H1 (cell line): ENCODE measurements around the gene TIAL1. TPM values are rescaled to one million over a fixed set of nuclear protein-coding genes. Genes with fewer than 3 reads are reported as not detected.

Source experiments
- CTCF ChIA-PET: fragments of 300-600 bp; sonication (Branson Sonifier 250); formaldehyde crosslinking; loops from one replicate; lab custom pipeline; 2021; ENCODE audit not compliant: partially characterized antibody; lab: Charles Lee
- POLR2A ChIA-PET: fragments of 300-600 bp; sonication (Branson Sonifier 250); formaldehyde crosslinking; loops from one replicate; lab custom pipeline; 2021; ENCODE audit warnings: inconsistent platforms; ENCODE audit not compliant: partially characterized antibody; lab: Charles Lee
- DNase-seq, 2 experiments: peaks; one replicate each; pipeline versions ENCODE4 v3.0.0 to v3.0.0-alpha.2; 2010 to 2022; ENCODE audit warnings: low spot score in 2 of 2, low read depth in 1 of 2, mixed read lengths in 1 of 2
- FAIRE-seq: peaks from 2 replicates; lab custom pipeline; 2011; peaks lifted over from hg19 to GRCh38; lab: Jason Lieb, UNC
- H2AFZ ChIP-seq: 2 replicates; pipeline ENCODE4 v1.8.1; 2012; ENCODE audit warnings: low read length, inconsistent platforms
- H2AK5ac ChIP-seq: 2 replicates; pipeline ENCODE4 v1.6.1; 2013; ENCODE audit warnings: low read depth, low read length
- H2BK120ac ChIP-seq: replicated peaks from 2 replicates; pipeline ENCODE3; 2013; ENCODE audit warnings: low read depth, low read length, inconsistent platforms
- H2BK12ac ChIP-seq: 2 replicates; pipeline ENCODE4 v1.6.1; 2013; ENCODE audit warnings: low read depth, low read length
- H2BK15ac ChIP-seq: 2 replicates; pipeline ENCODE4 v1.6.1; 2013; ENCODE audit warnings: low read length
- H2BK20ac ChIP-seq: 2 replicates; pipeline ENCODE4 v1.6.1; 2013; ENCODE audit warnings: low read length
- H2BK5ac ChIP-seq: 2 replicates; pipeline ENCODE4 v1.6.1; 2013; ENCODE audit warnings: low read depth, low read length
- H3K14ac ChIP-seq: 2 replicates; pipeline ENCODE4 v1.6.1; 2013; ENCODE audit warnings: inconsistent platforms; ENCODE audit not compliant: insufficient read length
- H3K18ac ChIP-seq: 2 replicates; pipeline ENCODE4 v1.6.1; 2013; ENCODE audit warnings: low read length; ENCODE audit errors: extremely low read depth
- H3K23ac ChIP-seq: 2 replicates; pipeline ENCODE4 v1.6.1; 2013; ENCODE audit warnings: inconsistent platforms; ENCODE audit not compliant: insufficient read length
- H3K23me2 ChIP-seq: 2 replicates; pipeline ENCODE4 v1.6.1; 2013; ENCODE audit warnings: low read depth, low read length
- H3K27ac ChIP-seq: 2 replicates; pipeline ENCODE4 v1.6.1; 2011; ENCODE audit warnings: low read depth, low read length, inconsistent platforms
- H3K27me3 ChIP-seq, 4 experiments: replicated peaks in 1 of 4; 1 replicate in 1 of 4; 2 replicates in 3 of 4; pipeline versions ENCODE4 v1.6.1 to v1.8.1; 2011 to 2013; ENCODE audit warnings: low read length in 3 of 4, mild to moderate bottlenecking in 3 of 4, inconsistent platforms in 2 of 4, mixed read lengths in 2 of 4, moderate library complexity in 1 of 4; ENCODE audit not compliant: control insufficient read depth in 3 of 4, insufficient read depth in 3 of 4; ENCODE audit errors: extremely low read depth in 1 of 4
- H3K36me3 ChIP-seq, 4 experiments: 2 replicates each; pipeline versions ENCODE4 v1.6.1 to v1.8.1; 2011 to 2013; ENCODE audit warnings: mild to moderate bottlenecking in 4 of 4, low read length in 3 of 4, moderate library complexity in 2 of 4, control low read depth in 1 of 4, inconsistent platforms in 1 of 4; ENCODE audit not compliant: insufficient read depth in 4 of 4, control insufficient read depth in 2 of 4
- H3K4ac ChIP-seq: replicated peaks from 2 replicates; pipeline ENCODE3; 2013; ENCODE audit warnings: low read length, low read depth, mixed read lengths, inconsistent platforms; ENCODE audit not compliant: insufficient read length
- H3K4me1 ChIP-seq, 4 experiments: replicated peaks in 1 of 4; 1 replicate in 1 of 4; 2 replicates in 3 of 4; pipeline versions ENCODE4 v1.6.1 to v1.8.1; 2011 to 2013; ENCODE audit warnings: low read length in 3 of 4, inconsistent platforms in 2 of 4, mixed read lengths in 1 of 4; ENCODE audit not compliant: insufficient read depth in 4 of 4, control insufficient read depth in 3 of 4
- H3K4me2 ChIP-seq, 2 experiments: 2 replicates each; pipeline versions ENCODE4 v1.6.1 to v1.8.1; 2011 to 2013; ENCODE audit warnings: low read depth in 2 of 2, low read length in 2 of 2, control low read depth in 1 of 2, inconsistent platforms in 1 of 2, mild to moderate bottlenecking in 1 of 2; ENCODE audit not compliant: insufficient read depth in 1 of 2
- H3K4me3 ChIP-seq, 4 experiments: fragments of 200-600, 300-600 bp in 1 of 4; sonication (generic), shearing (Covaris generic), sonication (Bioruptor Twin) in 1 of 4; 2 replicates each; pipeline versions ENCODE4 v1.5.1 to v1.8.1; 2011 to 2016; ENCODE audit warnings: low read length in 4 of 4, low read depth in 3 of 4, control low read depth in 2 of 4, inconsistent platforms in 2 of 4, mild to moderate bottlenecking in 2 of 4, mixed read lengths in 1 of 4, moderate library complexity in 1 of 4; ENCODE audit not compliant: insufficient read depth in 2 of 4; ENCODE audit errors: extremely low read depth in 1 of 4
- H3K56ac ChIP-seq: replicated peaks from 2 replicates; pipeline ENCODE3; 2013; ENCODE audit warnings: low read depth, mild to moderate bottlenecking, mixed read lengths, low read length, inconsistent platforms; ENCODE audit not compliant: insufficient read length
- H3K79me1 ChIP-seq: 2 replicates; pipeline ENCODE4 v1.6.1; 2013; ENCODE audit warnings: low read depth, low read length, control low read depth
- H3K79me2 ChIP-seq, 2 experiments: 2 replicates each; pipeline versions ENCODE4 v1.6.1 to v1.8.1; 2012 to 2013; ENCODE audit warnings: low read length in 2 of 2, mild to moderate bottlenecking in 2 of 2, inconsistent platforms in 1 of 2; ENCODE audit not compliant: insufficient read depth in 2 of 2, control insufficient read depth in 1 of 2
- H3K9ac ChIP-seq, 4 experiments: replicated peaks in 1 of 4; 1 replicate in 1 of 4; 2 replicates in 3 of 4; pipeline versions ENCODE4 v1.6.1 to v1.8.1; 2011 to 2013; ENCODE audit warnings: low read depth in 3 of 4, low read length in 3 of 4, control low read depth in 2 of 4, mild to moderate bottlenecking in 2 of 4, moderate library complexity in 2 of 4, inconsistent platforms in 1 of 4; ENCODE audit errors: extremely low read depth in 1 of 4
- H3K9me3 ChIP-seq, 2 experiments: 2 replicates each; pipeline versions ENCODE4 v1.6.1 to v1.8.1; 2012 to 2013; ENCODE audit warnings: mild to moderate bottlenecking in 2 of 2, moderate library complexity in 2 of 2, control low read depth in 1 of 2, inconsistent platforms in 1 of 2, low read depth in 1 of 2, low read length in 1 of 2, mixed read lengths in 1 of 2; ENCODE audit not compliant: insufficient read depth in 2 of 2
- H4K20me1 ChIP-seq, 2 experiments: replicated peaks in 1 of 2; 2 replicates each; pipeline versions ENCODE3 to v1.8.1; 2011 to 2013; ENCODE audit warnings: inconsistent platforms in 2 of 2, low read length in 2 of 2, mild to moderate bottlenecking in 1 of 2; ENCODE audit not compliant: insufficient read depth in 2 of 2, control insufficient read depth in 1 of 2
- H4K5ac ChIP-seq: 2 replicates; pipeline ENCODE4 v1.6.1; 2013; ENCODE audit warnings: low read length, low read depth, mixed read lengths, inconsistent platforms; ENCODE audit not compliant: insufficient read length
- H4K8ac ChIP-seq: 2 replicates; pipeline ENCODE4 v1.8.0; 2013; ENCODE audit warnings: mild to moderate bottlenecking, moderate library complexity, low read length, inconsistent platforms; ENCODE audit not compliant: insufficient read depth; ENCODE audit errors: extremely low read depth
- H4K91ac ChIP-seq: replicated peaks from 2 replicates; pipeline ENCODE3; 2013; ENCODE audit warnings: low read length, mixed read lengths, inconsistent platforms; ENCODE audit not compliant: insufficient read length
- CBX8 ChIP-seq: fragments of 300-800, 300-1000 bp; sonication (generic); IDR thresholded peaks from 2 replicates; pipeline ENCODE4 v1.7.1; 2016; ENCODE audit warnings: low read depth, low read length, borderline replicate concordance
- JUN ChIP-seq: IDR thresholded peaks from 2 replicates; pipeline ENCODE4 v1.6.1; 2011; ENCODE audit warnings: low read depth, mild to moderate bottlenecking, improper control_type of control experiment, low read length
- RAD21 ChIP-seq, 2 experiments: IDR thresholded peaks in 1 of 2; conservative IDR thresholded peaks in 1 of 2; 2 replicates each; pipeline ENCODE4 v1.6.1; 2011; ENCODE audit warnings: low read depth in 2 of 2, low read length in 2 of 2, improper control_type of control experiment in 1 of 2, inconsistent platforms in 1 of 2, mild to moderate bottlenecking in 1 of 2, moderate library complexity in 1 of 2
- SUZ12 ChIP-seq: fragments of 200-600 bp; sonication (generic); IDR thresholded peaks from 2 replicates; pipeline ENCODE4 v1.6.1; 2012; ENCODE audit warnings: mild to moderate bottlenecking, inconsistent platforms, low read length, moderate library complexity, mixed read lengths
- WGBS, 2 experiments: shearing (Covaris generic) in 1 of 2; methylation state at CpG; one replicate each; pipeline versions ENCODE4 v1.1.6 to v1.1.7; 2013 to 2015; ENCODE audit warnings: low lambda C conversion rate in 2 of 2, mixed read lengths in 2 of 2, inconsistent platforms in 1 of 2, low coverage in 1 of 2, missing lambda C conversion rate in 1 of 2; ENCODE audit not compliant: insufficient replicate concordance in 2 of 2, insufficient coverage in 1 of 2, insufficient read length in 1 of 2; ENCODE audit errors: extremely low coverage in 1 of 2, missing lambda C conversion rate in 1 of 2; 5-methylcytosine and 5-hydroxymethylcytosine counted together
- polyA plus RNA-seq, 7 experiments: library from polyadenylated mRNA; depleted of rRNA in 3 of 7; stranded (reverse) in 5 of 7; unstranded in 2 of 7; fragments of >200 nt in 5 of 7; fragments of 200-250 nt in 2 of 7; gene quantifications; 1 replicate in 5 of 7; 2 replicates in 1 of 7; 4 replicates in 1 of 7; pipeline versions ENCODE4 v1.2.1 to v1.2.3, GENCODE V29; 2011 to 2013; ENCODE audit warnings: missing spikeins in 2 of 7, mixed read lengths in 2 of 7
- total RNA-seq: library from RNA; stranded (reverse); fragmentation: NEBNext Ultra II Directional; extraction: Animal tissue kit (Norgen Biotek cat#: 25700); gene quantifications from 2 replicates; pipeline ENCODE4 v1.2.1, GENCODE V29; 2021

The TIAL1 gene
- total and polyA plus RNA-seq, 2 of the 8 experiments (the other 6 are each of a cell fraction or from before 2014, with no cell fraction given): 50.4 to 166 TPM

DNA sequence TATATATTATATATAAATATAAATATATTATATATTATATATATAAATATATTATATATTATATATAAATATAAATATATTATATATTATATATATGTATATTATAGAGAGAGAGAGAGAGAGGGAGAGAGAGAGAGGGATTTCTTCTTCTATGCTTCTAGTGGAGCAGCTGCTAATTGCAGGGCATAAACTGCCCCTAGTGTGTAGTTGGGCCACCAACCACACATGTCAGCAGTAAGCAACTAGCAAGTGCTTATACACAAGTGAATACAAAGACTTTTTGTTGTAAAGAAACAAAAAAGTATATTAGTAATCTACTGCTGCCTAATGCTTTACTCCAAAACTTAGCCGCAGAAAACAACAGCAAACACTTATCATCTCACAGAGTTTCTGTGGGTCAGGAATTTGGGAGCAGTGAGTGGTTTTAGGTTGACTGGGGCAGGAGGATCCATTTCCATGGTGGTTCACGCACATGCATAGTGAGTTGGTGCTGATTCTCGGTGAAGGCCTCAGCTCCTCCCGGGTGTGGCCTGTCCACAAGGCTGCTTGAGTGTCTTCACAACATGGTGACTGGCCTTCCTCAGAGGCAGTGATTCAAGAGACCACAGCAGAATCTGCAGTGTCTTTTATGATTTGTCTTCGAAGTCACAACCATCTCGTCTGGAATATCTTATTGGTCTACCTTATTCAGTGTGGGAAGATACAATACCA lies 29.0 kb upstream of the TIAL1 start:
- Histone ChIP-seq H3K18ac (no peak overlapping the region), H2AFZ (peak overlapping the region; percentile 8; the same call in 1 of the 2 replicates), H3K36me3 (no peaks in the 10 kb centered on the region), H3K56ac (no peak overlapping the region), H3K27ac (no peak overlapping the region), H3K4me3 (no peak overlapping the region), H2BK12ac (no peak overlapping the region), H2BK120ac (no peak overlapping the region), H2BK15ac (no peak overlapping the region), H2AK5ac (no peak overlapping the region), H3K79me1 (no peaks in the 10 kb centered on the region), H4K5ac (no peak overlapping the region), H3K27me3 (no peaks in the 10 kb centered on the region), H4K8ac (no peak overlapping the region; the same call in 1 of the 2 replicates), H3K4ac (no peak overlapping the region), H3K9me3 (no peaks in the 10 kb centered on the region), H3K9ac (no peak overlapping the region), H4K20me1 (no peaks in the 10 kb centered on the region), H3K23me2 (no peaks in the 10 kb centered on the region), H2BK5ac (no peak overlapping the region), H4K91ac (no peak overlapping the region), H3K14ac (no peak overlapping the region), H3K23ac (no peak overlapping the region), H2BK20ac (no peak overlapping the region), H3K4me2 (no peak overlapping the region), H3K79me2 (no peaks in the 10 kb centered on the region), H3K4me1 (no peaks in the 10 kb centered on the region; a peak in 1 of 7 replicates)
- FAIRE-seq: no peak
- CTCF ChIA-PET: interaction anchor here (0.9 to 2.7 kb wide), 5 partner anchors 8 to 125 kb away, joined by 3 to 11 read pairs (median 3); no protein-coding TSS in a partner anchor
- WGBS, 2 experiments: 85% methylated on average over 6 of the region's 6 CpGs; no CpG with 5 or more reads in 1 of the 2 experiments
- DNase-seq: no peak
- no peak for TF ChIP-seq SUZ12
- no peak for TF ChIP-seq CBX8
- TF ChIP-seq JUN: no peak
- TF ChIP-seq RAD21 (IDR thresholded peaks at IDR 0.05 in 1 of 2, conservative IDR thresholded peaks at IDR 0.05 in 1 of 2; ENCODE audit: low read depth in 2 of 2, low read length in 2 of 2): no peak
- POLR2A ChIA-PET: no interaction called here
